ENCODE results near the gene NTMT1.
"Not testable (repeated sequence)": the region's sequence is repeated elsewhere in the genome, so short reads cannot be mapped to it uniquely, and the experiment has no call there.

NTMT1 gene

DNA sequence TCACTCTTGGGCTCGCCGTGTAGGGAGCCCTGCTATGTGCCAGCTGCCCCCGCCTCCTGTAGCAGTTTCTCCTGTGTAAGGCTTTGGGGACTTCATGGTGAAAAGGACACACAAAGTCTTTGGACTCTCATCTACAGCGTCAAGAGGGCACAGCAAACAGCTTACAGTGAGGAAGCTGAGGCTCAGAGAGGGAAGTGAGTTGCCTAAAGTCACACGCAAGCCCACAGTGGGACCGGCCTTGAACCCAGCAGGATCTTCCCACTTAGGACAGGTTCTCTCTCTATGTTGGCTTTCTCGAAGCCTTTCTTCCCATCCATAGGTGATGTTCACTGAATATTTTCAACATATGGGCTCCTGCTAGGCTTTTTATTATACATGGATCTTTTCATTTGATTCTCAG, 29.7 kb downstream of the NTMT1 start:
- DNase-seq: no peak

DNA sequence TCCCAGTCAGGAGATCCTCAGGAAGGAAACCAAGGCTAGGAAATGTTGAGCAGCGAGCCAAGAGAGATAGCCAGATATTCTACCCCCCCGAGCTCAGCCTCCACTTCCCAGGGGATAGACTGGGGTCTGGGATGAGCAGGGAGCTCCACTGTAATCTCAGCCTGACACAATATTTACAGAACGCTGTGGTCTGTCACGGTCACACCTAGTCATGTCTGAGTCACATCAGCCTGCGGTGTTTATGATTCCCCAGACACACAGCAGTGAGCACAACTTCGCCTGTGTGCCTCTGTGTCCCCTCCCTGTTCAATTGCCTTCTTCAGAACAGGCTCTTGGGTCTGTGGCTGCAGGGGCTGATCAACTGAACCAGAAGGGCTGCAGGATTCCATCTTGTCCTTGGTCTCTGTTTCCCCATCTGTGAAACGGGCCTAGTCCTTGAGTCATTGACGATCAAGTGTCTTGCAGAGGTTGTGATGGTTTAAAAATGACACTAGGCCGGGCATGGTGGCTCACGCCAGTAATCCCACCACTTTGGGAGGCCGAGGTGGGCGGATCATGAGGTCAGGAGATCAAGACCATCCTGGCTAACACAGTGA, 30.9 kb downstream of the NTMT1 start:
- DNase-seq: no peak

DNA sequence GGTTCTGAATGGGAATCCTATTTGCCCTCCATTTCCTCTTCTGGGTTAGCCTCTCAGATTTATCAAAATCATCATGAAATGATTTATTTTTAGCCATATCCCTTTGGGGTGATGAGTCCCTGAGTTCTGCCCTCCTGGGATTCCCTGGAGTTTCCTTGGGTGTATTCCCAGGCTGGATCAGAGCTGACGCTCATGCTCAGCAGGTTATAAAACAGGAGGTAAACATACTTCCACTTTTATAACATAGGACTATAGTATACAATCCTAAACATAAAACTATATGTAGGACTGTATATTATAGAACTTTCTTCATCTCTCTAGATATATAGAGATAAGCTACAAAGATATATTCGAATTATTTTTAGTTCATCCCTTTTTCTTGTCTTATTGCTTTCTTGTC, 35.1 kb downstream of the NTMT1 start:
- DNase-seq: no peak

DNA sequence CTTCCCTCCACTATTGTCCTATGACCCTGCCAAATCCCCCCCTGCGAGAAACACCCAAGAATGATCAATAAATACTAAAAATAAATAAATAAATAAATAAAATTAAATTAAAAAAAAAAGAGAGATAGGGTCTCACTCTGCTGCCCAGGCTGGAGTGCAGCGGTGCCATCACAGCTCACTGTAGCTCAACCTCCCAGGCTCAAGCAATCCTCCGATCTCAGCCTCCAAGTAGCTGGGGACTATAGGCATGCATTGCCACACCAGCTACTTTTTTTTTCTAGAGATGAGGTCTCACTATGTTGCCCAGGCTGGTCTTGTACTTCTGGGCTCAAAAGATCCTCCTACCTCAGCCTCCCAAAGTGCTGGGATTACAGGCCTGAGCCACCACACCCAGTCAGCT, 36.3 kb downstream of the NTMT1 start:
- not testable (repeated sequence) for DNase-seq

DNA sequence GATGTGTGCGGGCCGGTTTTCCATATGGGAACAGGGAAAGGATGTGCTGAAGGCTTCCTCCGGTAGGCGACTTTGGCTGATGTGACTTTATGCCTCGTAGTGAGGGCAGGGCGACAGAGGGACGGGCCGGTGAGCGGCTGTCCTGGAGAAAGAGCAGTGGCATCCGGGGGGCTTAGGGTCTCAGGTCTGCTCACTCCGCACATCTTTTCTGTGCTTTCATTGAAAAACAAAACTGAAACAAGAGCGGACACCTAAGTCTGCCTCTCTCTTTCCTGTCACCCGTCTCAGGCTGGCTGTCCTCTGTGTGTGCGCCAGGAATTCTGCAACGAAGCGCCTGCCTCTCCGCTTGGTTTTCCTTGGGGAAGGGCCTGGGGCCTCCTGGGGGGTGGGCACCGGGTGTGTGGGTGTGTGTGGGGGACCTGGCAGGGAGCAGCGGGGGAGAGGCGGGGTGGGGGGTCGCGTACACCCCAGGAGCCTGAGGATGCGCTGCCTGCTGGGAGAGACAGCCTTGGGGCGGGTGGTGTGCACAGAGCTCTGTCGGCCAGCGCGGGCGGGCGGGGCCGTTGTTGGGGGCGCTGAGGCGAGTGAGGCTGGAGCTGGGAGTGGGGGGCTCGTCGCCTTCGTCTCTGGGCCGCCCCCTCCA, 38.9 kb downstream of the NTMT1 start:
- DNase-seq: no peak

DNA sequence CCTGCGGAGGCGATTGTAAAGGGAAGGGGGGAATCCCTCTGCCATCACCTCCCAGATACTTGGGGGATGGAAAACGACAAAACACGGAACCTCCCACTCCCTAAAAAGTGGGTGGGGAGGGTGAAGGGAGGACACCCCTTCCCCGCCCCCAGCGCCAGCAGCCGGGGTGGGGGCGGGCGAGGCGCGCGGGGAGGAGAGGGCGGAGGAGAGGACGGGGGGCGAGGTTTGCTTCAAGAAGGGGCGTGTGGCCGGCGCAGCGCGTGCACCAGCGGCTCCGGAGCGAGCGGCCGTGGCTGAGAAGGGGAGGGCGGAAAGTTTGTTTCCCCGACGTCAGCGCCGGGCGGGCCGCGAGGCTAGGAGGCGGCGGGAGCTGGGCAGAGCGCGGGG, 39.4 kb downstream of the NTMT1 start, which contains the start of gene PRRX2:
Gene PRRX2 (plus strand): TSS at position 259 of the 387 bp plus-strand sequence. CDS start 221 bp downstream, outside the sequence.
- no peak for DNase-seq

DNA sequence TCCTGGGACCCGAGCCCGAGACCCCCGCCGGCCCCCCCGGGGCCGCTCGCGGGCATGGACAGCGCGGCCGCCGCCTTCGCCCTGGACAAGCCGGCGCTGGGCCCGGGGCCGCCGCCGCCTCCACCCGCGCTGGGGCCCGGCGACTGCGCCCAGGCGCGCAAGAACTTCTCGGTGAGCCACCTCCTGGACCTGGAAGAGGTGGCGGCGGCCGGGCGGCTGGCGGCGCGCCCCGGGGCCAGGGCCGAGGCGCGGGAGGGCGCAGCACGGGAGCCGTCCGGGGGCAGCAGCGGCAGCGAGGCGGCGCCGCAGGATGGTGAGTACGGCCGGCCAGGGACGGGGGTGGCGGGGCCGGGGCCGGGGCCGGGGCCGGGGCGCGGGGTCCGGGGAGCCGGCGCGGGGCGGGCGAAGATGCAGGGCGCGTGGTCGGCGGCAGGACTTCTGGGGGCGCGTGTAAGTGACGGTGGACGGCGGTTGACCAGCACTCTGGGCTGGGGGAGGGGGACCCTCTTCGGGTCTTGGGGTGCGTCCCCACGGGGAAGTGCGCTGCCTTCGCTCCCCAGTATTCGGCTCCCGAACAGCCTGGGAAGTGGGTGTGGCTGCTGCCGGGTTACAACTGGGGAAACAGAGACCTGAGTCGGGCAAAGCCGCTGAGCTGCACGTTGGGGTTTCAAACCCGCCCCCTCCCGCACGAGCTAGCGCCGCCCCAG, 40.0 kb downstream of the NTMT1 start:
- no peak for DNase-seq

DNA sequence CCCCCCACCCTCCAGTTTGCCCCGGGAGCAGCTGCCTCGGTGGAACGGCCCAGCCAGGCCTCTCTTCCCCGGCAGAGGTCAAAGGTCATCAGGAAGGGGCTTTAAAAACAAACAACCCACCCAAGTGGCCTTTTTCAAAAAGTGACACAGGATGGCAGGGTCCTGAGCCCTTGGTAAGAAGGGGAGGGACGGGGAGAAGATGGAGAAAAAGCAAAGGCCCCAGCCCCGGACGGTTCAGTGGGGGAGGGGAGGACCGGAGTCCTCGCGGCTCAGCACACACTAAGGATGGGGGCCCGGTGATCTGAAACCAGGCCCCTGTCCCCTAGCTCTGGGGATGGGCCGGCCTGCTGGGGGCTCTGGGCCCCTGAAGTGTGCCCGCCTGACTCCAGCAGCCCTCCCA, 40.6 kb downstream of the NTMT1 start:
- no peak for DNase-seq

DNA sequence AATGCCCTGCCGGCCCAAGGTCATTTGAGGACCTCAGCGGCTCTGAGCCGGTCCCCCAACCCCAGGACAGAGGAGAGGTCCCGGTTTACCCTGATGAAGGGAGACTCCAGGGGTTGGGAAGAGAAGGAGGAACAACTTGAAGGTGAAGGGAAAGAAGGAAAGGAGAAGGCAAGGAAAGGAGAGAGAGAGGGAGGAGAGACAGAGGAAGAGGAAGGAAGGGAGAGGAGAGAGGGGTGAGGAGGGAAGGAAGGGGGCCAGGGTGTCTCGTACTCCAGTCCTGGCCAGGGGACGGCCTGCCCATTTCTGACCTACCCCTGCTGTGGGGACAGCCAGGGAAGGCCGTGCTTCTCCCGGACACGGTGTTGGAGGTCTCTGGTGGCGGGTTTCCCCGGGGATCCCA, 41.4 kb downstream of the NTMT1 start:
- DNase-seq: no peak

DNA sequence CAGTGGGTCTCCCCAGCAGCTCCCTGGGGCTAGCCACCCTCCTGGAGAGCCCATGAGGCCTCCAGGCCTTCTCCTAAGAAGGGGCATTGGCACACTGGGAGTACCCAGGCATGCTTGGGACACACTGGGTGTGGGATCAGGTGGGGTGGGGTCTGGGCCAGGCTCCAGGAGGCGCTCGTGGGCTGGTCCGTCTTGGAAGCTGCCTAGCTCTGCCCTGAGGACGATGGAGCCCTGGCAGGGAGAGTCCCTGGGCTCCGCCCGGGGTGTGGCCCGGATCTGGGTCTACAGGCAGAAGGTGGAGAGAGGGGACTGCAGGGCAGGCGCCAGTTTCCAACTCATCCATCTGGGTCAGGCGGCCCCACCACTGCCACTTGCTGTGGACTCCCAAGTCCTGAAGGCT, 41.9 kb downstream of the NTMT1 start:
- DNase-seq: no peak

DNA sequence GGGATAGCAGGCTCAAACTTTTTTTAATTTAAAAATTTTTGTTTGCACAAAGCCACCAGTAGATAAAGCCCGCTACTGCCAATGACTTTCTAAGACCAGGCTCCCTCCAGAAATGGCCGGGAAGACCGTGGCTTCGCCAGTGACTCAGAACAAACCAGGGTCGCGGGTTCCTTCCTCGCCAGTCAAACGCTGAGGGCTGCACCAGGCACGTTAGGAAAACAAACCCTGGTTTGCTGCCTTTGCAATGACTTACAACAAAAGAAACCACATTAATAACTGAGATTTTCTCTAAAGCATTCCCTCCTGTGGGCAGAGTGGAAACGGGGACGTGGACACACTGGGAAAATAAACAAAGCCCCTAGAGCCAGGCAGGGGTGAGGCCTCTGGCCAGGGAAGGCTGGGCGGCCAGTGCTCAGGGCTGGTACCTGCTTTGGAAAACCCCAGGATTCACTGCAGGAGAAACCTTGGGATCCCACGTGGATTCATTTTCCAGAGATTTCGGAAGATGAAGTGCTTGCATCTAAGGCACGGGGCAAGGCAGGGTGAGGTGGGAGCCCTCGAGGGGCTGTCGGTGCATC, 43.3 kb downstream of the NTMT1 start:
- DNase-seq: no peak

DNA sequence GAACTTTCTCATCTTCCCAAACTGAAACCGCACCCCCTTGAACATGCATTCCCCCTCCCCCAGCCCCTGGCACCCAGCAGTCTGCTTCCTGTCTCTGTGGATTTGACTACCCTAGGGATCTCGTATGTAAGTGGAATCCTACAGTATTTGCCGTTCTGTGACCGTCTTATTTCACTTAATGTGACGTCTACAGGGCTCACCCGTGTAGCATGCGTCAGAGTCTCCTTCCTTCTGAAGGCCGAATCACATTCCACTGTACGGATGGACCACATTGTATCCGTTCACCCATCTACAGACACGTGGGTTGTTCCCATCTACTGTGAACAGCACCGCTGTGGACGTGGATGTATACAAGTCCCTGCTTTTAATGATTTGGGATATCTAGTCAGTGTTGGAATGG, 44.0 kb downstream of the NTMT1 start:
- no peak for DNase-seq

DNA sequence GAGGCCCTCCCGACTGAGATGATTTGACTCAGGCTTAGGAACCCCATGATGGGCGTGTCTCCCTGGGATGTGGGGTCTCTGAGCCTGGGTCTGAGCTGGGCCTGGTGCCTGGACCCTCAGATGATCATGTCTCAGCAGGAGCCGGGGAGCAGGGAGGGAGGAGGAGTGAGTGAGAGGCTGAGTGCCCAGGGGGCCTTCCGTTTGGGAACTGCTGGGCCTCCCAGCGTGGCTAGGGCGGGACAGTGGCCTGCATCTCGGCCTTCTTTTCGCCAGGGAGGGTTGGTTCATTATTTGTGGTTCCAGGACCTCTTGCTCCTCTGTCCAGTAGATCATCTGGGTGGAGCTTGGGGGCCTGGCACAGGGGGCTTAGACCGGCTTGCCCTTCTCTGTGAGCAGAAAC, 45.1 kb downstream of the NTMT1 start:
- no peak for DNase-seq

DNA sequence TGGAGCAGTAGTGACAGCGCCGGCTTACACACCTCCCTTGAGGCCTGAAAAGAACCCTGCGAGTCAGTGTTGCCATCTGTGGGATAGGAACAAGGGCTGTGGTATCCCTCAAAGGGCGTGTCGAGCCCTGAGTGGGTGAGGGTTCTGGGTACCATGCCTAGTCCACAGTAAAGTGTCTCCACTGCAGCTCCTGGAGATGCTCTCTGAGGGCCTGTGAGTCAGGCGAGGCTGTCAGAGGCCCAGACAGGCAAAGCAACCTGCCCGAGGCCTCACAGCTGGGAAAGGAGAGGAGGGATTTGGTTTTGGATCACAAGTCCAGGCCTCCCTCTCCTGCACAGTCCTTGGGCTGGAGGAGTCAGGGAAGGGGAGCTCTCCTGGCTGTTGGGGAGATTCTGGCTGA, 45.6 kb downstream of the NTMT1 start:
- DNase-seq: no peak

DNA sequence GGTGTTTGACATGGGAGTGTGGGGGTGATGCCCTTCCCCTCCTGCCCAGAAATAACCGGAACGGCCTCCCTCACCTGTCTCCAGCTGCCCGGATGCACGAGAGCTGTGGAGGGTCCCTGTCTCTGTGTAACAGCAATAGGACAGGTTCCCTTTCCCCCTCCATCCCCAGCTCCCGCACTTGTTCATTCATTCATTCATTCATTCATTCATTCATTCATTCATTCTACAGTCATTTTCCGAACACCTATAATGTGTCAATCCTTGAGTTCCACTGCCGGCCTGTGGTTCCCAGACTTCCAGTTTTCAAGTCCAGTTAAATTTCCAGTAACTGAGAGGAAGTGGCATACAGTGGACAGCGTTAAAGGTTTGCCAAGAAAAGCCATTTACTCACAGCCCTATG, 46.7 kb downstream of the NTMT1 start:
- DNase-seq: no peak

DNA sequence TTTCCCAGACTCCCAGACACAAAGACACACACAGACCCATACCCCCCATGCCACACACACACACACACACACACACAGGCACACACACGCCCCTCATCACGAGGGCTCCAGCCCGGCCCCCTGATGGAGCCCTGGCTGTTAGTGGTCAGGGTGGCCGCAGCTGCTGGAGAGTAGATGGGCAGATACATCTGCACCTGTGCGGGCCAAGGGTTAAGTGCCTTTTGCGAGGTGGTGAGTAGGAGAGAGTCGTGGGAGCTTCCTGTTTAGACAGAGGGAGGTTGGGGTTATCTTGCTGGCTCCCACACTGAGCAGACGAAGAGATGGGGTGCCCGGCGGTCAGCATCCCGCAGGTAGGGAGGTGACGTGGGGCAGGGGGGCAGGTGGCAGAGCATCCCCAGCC, 47.6 kb downstream of the NTMT1 start:
- no peak for DNase-seq

DNA sequence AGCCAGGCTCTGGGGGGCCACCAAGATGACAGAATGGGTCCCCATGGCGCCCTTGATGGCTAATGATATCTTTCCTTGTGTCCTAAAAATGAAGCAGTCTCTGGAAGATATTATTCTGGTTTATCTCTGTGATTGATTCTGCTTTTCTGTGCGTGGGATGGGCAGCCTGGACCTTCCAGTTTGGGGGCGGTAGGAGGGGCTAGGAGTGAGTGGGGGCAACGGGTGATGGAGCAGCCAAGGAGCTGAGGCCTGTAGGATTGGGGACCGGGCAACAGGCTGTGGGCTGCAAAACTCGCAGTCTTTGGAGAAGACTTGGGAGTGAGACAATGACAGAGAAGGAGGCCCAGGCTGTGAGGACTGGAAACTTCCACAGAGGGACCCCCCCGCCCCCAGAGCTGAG, 48.3 kb downstream of the NTMT1 start:
- DNase-seq: no peak

DNA sequence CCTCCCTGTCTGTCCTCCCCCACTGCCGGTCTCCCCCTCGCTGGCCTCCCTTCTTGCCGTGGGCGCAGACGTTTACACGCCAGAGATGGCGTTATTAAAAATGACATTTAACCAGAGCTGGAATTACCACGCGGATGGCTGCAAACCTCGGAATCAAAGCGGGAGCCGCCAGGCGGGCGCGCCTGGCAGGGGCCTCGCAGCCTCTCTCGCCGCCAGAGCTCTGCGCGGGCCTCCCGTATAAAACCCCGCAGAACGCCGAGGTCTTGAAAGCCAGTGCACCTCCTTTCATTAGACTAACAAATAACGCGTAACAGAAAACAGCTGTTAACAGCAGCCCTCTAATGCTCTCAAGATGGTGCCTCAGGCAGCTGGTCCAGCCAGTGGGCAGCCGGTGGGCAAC, 49.7 kb downstream of the NTMT1 start:
- no peak for DNase-seq

DNA sequence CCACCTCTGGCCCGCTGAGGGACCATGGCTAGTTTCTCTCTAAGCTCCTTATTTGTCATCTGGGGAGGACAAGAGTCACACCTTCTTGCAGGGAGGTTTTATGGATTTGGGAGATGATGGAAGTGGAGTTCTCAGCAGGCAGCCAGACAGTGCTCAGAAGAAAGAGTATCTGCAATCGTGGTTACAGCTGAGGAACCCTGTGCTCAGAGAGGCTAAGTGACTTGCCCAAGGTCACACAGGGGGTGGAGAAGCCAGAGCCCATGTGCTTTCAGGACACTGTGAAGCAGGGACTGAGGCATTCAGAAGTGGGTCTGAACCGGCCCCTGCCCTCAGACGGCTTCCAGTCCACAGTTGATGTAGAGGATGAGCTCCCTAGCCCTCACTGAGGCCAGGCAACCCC, 50.3 kb downstream of the NTMT1 start:
- no peak for DNase-seq

DNA sequence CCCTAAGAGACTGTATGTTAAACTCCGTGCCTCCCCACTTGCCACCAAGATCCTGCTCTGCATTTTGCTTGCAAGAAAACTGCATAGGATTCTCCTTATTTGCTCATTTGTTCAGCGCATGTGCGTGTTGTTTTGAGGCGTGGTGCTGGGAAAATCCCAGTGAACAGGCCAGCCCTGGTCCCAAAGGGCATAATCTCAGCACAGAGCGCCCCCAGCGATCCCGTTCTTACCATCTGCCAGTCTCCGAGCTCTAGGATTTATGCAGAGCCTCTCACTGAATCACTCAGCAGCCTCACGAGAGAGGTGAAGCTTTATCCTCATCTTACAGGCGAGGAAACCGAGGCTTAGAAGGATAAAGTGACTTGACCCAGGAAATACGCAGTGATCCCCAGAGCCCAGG, 51.0 kb downstream of the NTMT1 start:
- DNase-seq: no peak

DNA sequence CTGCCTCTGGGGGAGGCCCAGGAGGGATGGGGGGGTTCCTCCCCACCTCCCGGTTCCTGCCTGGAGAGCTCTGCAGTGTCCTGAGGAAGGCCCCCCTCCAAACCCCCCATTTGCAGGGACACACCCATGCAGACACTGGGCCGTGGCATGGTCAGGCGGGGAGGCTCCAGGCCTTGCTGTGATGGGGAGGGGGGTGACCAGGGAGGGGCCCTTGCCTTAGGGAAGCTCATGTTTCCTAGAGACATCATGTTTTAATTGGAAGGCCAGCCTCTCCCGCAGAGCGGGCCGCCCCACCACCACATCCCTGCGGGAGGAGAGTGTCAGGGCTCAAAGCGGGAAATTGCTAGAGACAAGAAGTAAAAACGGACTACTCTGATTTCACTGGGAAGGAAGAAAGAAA, 51.5 kb downstream of the NTMT1 start:
- DNase-seq: no peak

DNA sequence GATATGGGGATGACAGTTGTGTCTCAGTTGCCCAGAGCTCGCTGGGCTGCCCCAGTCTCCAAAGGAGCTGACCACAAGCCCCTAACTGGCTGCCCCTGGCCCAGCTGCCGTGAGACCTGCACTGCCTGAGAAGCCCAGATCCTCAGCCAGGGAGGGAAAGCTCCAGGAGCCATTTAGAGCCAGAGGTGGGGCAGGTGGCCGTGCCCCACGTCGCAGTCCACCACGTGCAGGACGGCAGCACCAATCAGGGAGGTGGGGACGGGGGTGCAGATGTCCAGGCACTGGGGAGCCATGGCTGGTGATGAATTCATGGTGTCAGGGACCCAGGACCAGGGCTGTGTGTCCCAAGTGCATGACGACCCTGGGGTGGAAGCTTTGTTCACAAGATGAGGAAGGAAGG, 52.9 kb downstream of the NTMT1 start:
- DNase-seq: no peak

DNA sequence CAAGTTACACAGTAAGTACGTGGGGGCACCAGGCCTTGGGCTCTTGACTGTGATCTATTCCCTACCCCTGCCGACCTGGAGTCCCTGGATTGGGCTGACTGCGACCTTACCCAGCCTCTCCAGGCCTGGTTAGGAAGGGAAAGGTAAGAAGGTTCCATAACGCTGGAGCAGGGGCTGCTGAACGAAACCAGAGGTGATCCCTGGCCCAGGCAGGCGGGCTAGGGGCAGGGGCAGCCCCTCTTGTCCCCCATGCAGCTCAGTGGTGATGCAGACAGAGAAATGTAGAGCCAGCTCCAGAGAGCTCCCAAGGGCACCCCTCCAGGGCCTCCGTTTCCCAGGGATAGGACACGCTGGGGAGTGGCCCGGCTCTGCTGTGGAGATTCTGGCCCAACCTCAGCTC, 53.6 kb downstream of the NTMT1 start:
- DNase-seq: no peak

DNA sequence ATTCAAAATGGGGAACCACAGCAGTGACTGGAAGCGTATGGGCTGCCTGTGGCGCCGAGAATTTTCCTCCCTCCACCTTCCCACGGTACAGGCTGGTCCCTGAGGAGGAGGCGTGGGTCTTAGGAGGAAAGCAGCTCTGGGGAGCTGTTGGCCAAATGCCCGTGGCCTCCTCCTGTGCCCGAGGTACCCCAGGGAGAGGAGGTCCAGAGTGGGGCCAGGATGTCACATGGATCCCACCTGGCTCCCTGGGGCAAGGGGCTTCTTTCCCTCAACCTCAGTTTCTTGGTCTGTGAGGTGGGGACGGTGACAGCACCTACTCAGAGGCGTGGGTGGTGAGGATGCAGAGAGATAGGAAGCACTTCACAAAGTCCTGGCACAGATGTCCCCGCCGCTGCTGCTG, 56.0 kb downstream of the NTMT1 start:
- no peak for DNase-seq

Data from midbrain (tissue), 1 donor.